Measurements from ENCODE around the gene TBL1XR1. TPM values are rescaled to one million over a fixed set of nuclear protein-coding genes. Genes with fewer than 3 reads are reported as not detected.

Gene TBL1XR1
- total RNA-seq, 1 experiment from 2014 or later, result 127 TPM

DNA sequence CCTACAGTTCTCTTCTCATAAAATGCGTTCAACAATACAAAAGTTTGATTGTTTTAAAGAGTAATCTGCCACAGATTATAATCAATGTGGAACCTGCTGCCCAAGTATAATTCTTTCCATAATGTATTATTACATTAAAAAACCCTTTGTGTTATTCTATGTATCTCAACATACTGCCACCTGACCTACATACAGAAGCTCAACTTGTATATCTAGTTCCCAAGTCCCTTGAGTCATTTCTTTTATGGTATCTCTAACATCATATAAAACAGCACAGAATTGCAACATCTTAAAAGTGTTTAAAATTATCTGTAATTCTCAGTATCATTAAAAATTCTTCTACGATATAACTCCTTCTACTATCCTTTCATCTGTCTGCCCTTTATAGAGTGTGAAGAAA is 70.3 kb downstream of the TBL1XR1 start:
- TF ChIP-seq, protein P1, sequence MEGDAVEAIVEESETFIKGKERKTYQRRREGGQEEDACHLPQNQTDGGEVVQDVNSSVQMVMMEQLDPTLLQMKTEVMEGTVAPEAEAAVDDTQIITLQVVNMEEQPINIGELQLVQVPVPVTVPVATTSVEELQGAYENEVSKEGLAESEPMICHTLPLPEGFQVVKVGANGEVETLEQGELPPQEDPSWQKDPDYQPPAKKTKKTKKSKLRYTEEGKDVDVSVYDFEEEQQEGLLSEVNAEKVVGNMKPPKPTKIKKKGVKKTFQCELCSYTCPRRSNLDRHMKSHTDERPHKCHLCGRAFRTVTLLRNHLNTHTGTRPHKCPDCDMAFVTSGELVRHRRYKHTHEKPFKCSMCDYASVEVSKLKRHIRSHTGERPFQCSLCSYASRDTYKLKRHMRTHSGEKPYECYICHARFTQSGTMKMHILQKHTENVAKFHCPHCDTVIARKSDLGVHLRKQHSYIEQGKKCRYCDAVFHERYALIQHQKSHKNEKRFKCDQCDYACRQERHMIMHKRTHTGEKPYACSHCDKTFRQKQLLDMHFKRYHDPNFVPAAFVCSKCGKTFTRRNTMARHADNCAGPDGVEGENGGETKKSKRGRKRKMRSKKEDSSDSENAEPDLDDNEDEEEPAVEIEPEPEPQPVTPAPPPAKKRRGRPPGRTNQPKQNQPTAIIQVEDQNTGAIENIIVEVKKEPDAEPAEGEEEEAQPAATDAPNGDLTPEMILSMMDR (IDR thresholded peaks at IDR 0.05; ENCODE audit: insufficient read depth in 1 of 2, low read depth in 1 of 2, low read length in 1 of 2, severe bottlenecking in 1 of 2, unreplicated experiment in 1 of 2), result no peak
- H3K4me3 ChIP-seq (ENCODE audit: low read depth, low read length), result no peak overlapping the region
- no peaks in the 10 kb centered on the region for H3K4me1 ChIP-seq
- no peaks in the 10 kb centered on the region for H3K36me3 ChIP-seq (ENCODE audit: control insufficient read depth, insufficient read depth, low read length)
- intact Hi-C loops (cut with micrococcal nuclease; ENCODE audit: unreplicated experiment), result no loop called here
- H3K9me3 ChIP-seq, result no peaks in the 10 kb centered on the region
- no peaks in the 10 kb centered on the region for H3K27me3 ChIP-seq (replicated peaks; ENCODE audit: control insufficient read depth, insufficient read depth, low read length)
- Mint-ChIP-seq H3K9me3 (ENCODE audit: unreplicated experiment) (no peaks in the 10 kb centered on the region), H3K27ac (ENCODE audit: unreplicated experiment) (no peak overlapping the region), H3K4me3 (ENCODE audit: unreplicated experiment) (no peak overlapping the region), H3K4me1 (ENCODE audit: low read depth, unreplicated experiment) (peaks cover 10% of the 10 kb centered on the region), H3K36me3 (ENCODE audit: insufficient read depth, unreplicated experiment) (peaks cover 5% of the 10 kb centered on the region), H3K27me3 (ENCODE audit: insufficient read depth, unreplicated experiment) (no peaks in the 10 kb centered on the region)
- CTCF ChIA-PET, result no interaction called here
- no peak for DNase-seq
- no TSS peak for BruUV-seq (replicated peaks)
- POLR2A ChIA-PET, result interaction anchor here (0.7 kb wide), 1 partner anchor 67 kb away, joined by 4 read pairs; no protein-coding TSS in a partner anchor

DNA sequence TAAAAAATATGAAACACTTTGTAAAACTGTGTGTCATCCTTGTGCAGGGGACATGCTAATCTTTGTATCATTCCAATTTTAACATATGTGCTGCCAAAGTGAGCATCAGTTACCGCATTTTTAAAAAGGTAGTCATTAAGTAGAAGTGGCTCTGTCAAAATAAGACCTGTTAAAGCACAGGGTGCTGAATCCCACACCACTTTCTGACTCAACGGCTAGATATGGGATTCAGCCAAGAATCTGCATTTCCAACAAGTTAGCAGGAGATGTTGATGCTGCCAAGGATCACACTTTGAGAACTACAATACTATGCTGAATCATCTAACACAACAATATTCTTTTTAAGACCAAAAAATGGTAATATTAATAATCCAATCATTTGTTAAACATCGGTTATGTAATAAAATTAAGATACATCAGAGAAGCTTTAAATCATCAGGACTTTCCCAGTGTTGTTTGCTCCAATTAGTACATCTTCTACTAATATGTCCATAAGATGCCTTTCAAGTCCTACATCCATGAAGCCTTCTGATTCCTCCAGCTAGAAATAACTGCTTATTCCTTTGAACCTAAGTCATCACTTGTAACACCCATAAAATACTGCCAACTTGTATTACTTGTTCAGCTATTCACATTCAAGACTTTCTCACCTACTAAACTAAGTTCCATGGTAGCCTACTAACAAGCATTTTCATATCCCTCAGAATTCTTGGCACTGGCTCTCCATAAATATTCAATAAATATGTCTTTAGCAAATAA is 71.1 kb downstream of the TBL1XR1 start:
- intact Hi-C loops (cut with micrococcal nuclease; ENCODE audit: unreplicated experiment), result no loop called here
- Histone ChIP-seq H3K27me3 (replicated peaks; ENCODE audit: control insufficient read depth, insufficient read depth, low read length) (no peaks in the 10 kb centered on the region), H3K4me1 (peaks cover 7% of the 10 kb centered on the region), H3K9me3 (no peaks in the 10 kb centered on the region), H3K4me3 (ENCODE audit: low read depth, low read length) (no peak overlapping the region), H3K36me3 (ENCODE audit: control insufficient read depth, insufficient read depth, low read length) (no peaks in the 10 kb centered on the region)
- TF ChIP-seq, protein P1 (IDR thresholded peaks at IDR 0.05; ENCODE audit: insufficient read depth in 1 of 2, low read depth in 1 of 2, low read length in 1 of 2, severe bottlenecking in 1 of 2, unreplicated experiment in 1 of 2), result no peak
- DNase-seq, result no peak
- ChIA-PET POLR2A (interaction anchor here (0.7 kb wide), 1 partner anchor 68 kb away, joined by 4 read pairs; no protein-coding TSS in a partner anchor), CTCF (no interaction called here)
- H3K4me1 Mint-ChIP-seq (ENCODE audit: low read depth, unreplicated experiment), result peaks cover 13% of the 10 kb centered on the region
- no peak overlapping the region for H3K4me3 Mint-ChIP-seq (ENCODE audit: unreplicated experiment)
- no peaks in the 10 kb centered on the region for H3K9me3 Mint-ChIP-seq (ENCODE audit: unreplicated experiment)
- H3K27me3 Mint-ChIP-seq (ENCODE audit: insufficient read depth, unreplicated experiment), result no peaks in the 10 kb centered on the region
- H3K27ac Mint-ChIP-seq (ENCODE audit: unreplicated experiment), result no peak overlapping the region
- BruUV-seq (replicated peaks), result no TSS peak
- H3K36me3 Mint-ChIP-seq (ENCODE audit: insufficient read depth, unreplicated experiment), result peaks cover 11% of the 10 kb centered on the region

DNA sequence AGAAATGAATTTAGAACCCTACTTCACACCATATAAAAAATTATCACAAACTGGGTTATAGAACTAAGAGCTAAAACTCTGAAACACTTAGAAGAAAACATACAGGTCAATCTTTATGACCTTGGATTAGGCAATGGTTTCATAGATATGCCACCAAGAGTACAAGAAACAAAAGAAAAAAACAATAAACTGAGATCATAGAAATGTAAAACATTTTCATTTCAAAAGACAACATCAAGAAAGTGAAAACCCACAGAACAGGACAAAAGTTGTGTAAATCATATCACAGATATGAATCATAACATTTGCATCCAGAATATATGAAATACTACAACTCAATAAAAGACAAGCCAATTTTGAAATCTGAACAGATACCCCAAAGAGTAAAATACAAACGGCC is 72.4 kb downstream of the TBL1XR1 start:
- Mint-ChIP-seq H3K4me1 (ENCODE audit: low read depth, unreplicated experiment) (peaks cover 25% of the 10 kb centered on the region), H3K9me3 (ENCODE audit: unreplicated experiment) (no peaks in the 10 kb centered on the region), H3K36me3 (ENCODE audit: insufficient read depth, unreplicated experiment) (peaks cover 16% of the 10 kb centered on the region), H3K27ac (ENCODE audit: unreplicated experiment) (no peak overlapping the region), H3K27me3 (ENCODE audit: insufficient read depth, unreplicated experiment) (no peaks in the 10 kb centered on the region), H3K4me3 (ENCODE audit: unreplicated experiment) (no peak overlapping the region)
- H3K27me3 ChIP-seq (replicated peaks; ENCODE audit: control insufficient read depth, insufficient read depth, low read length), result no peaks in the 10 kb centered on the region
- CTCF ChIA-PET, result no interaction called here
- TF ChIP-seq, protein P1 (IDR thresholded peaks at IDR 0.05; ENCODE audit: insufficient read depth in 1 of 2, low read depth in 1 of 2, low read length in 1 of 2, severe bottlenecking in 1 of 2, unreplicated experiment in 1 of 2), result no peak
- no peak overlapping the region for H3K4me3 ChIP-seq (ENCODE audit: low read depth, low read length)
- intact Hi-C loops (cut with micrococcal nuclease; ENCODE audit: unreplicated experiment), result no loop called here
- no peaks in the 10 kb centered on the region for H3K9me3 ChIP-seq
- POLR2A ChIA-PET, result interaction anchor here (1.0 kb wide), 1 partner anchor 17 kb away, joined by 3 read pairs; no protein-coding TSS in a partner anchor
- DNase-seq, result no peak
- no peaks in the 10 kb centered on the region for H3K36me3 ChIP-seq (ENCODE audit: control insufficient read depth, insufficient read depth, low read length)
- no TSS peak for BruUV-seq (replicated peaks)
- H3K4me1 ChIP-seq, result peaks cover 20% of the 10 kb centered on the region
